Cardiac septum (tissue), 1 donor: ENCODE data around the gene APOBEC3A. TPM values are rescaled to one million over a fixed set of nuclear protein-coding genes. Genes with fewer than 3 reads are reported as not detected.
"Not testable (repeated sequence)": the region's sequence is repeated elsewhere in the genome, so short reads cannot be mapped to it uniquely, and the experiment has no call there.

Experiments
- DNase-seq: peaks from one replicate; pipeline ENCODE4 v3.0.0-alpha.2; 2020; ENCODE audit warnings: low spot score
- intact Hi-C: fragments of 100-400 bp; cut with DNase I; formaldehyde crosslinking; loops from one replicate; pipeline ENCODE4 v1.14.0; 2022
- total RNA-seq: library from RNA; stranded (reverse); fragmentation: NEBNext Ultra II Directional; extraction: Animal tissue kit (Norgen Biotek cat#: 25700); gene quantifications from one replicate; pipeline ENCODE4 v1.2.1, GENCODE V29; 2021
- donor health status: DM: no; HTN: no; CAD: no.

Gene APOBEC3A
- total RNA-seq, 1 donor from 2014 or later, result 1.7 TPM

- intact Hi-C loops, result loop anchor here (2.0 to 5.0 kb wide), 2 partner anchors 132 to 236 kb away; no protein-coding TSS in a partner anchor
- peak; percentile 84 for DNase-seq
These were observed 45.8 kb downstream of the APOBEC3A start for GRCh38 chr22:39003165-39003638.

- no peak for DNase-seq
- intact Hi-C loops, result loop anchor here (2.0 kb wide), 1 partner anchor 116 kb away; no protein-coding TSS in a partner anchor
These were observed 49.8 kb downstream of the APOBEC3A start for GRCh38 chr22:39007177-39007576.

GRCh38 chr22:39008271-39008850 is 51.0 kb downstream of the APOBEC3A start:
- DNase-seq, intact Hi-C loops: not testable (repeated sequence)

- intact Hi-C loops, result loop anchor here (10.0 kb wide), 1 partner anchor 304 kb away; the partner anchor contains the start of gene RPL3
- DNase-seq, result no peak
These were observed 53.5 kb downstream of the APOBEC3A start for GRCh38 chr22:39010946-39011345.

Other genes starting within 250 kb of the APOBEC3A start
- gene SUN2, start 201.6 kb upstream of the APOBEC3A start, total RNA-seq, result 130 TPM
- gene DNAL4, start 163.5 kb upstream of the APOBEC3A start, total RNA-seq, result 8.1 TPM
- gene NPTXR, start 113.6 kb upstream of the APOBEC3A start, total RNA-seq, result 23.5 TPM
- gene CBX6, start 85.4 kb upstream of the APOBEC3A start, total RNA-seq, result 60.3 TPM
- gene APOBEC3B, start 24.7 kb downstream of the APOBEC3A start, total RNA-seq, result 0.54 TPM
- 22.1 TPM for gene APOBEC3C, start 56.6 kb downstream of the APOBEC3A start, total RNA-seq
- 1.3 TPM for gene APOBEC3D, start 63.5 kb downstream of the APOBEC3A start, total RNA-seq
- gene APOBEC3F, start 83.3 kb downstream of the APOBEC3A start, total RNA-seq, result 5.7 TPM
- 2.2 TPM for gene APOBEC3G, start 119.7 kb downstream of the APOBEC3A start, total RNA-seq
- gene APOBEC3H, start 139.6 kb downstream of the APOBEC3A start, total RNA-seq, result not detected
- gene CBX7, start 195.1 kb downstream of the APOBEC3A start, total RNA-seq, result 89.6 TPM